ENCODE measurements around the gene RCN1.

DNA sequence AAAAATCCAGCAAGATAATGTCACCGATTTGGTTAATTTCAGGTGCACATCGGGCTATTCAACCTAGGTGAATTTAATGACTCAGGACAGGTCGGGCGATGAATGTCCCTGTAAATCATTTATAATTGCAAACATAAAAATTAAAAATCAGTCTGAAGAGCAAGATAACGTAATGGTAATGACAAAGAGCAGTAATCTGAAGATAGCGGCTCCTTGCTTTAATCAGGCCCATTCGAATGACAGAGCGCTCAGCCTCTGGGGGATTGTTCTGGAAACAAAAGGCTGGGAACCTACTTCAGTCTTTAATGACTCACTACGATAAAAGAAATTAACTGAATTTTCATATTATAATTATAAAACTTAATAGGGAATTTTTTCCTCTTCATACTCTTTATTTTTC, 61.3 kb downstream of the RCN1 start:
- TF ChIP-seq SP1 (IDR thresholded peaks at IDR 0.05; ENCODE audit: low read depth, low read length), result no peak
- TF ChIP-seq CTCF (IDR thresholded peaks at IDR 0.05; ENCODE audit: control extremely low read depth in 1 of 3, insufficient read depth in 1 of 3, low read depth in 1 of 3, low read length in 3 of 3), result no peak
- no peak for TF ChIP-seq EZH2 (IDR thresholded peaks at IDR 0.05; ENCODE audit: low read depth, low read length, severe bottlenecking)
- TF ChIP-seq POLR2AphosphoS5 (IDR thresholded peaks at IDR 0.05; ENCODE audit: low read depth, low read length), result no peak
- TF ChIP-seq SIX5 (IDR thresholded peaks at IDR 0.05; ENCODE audit: low read depth, low read length), result no peak
- TF ChIP-seq BACH1 (IDR thresholded peaks at IDR 0.05; ENCODE audit: low read length), result no peak
- TF ChIP-seq POLR2A (IDR thresholded peaks at IDR 0.05; ENCODE audit: control extremely low read depth in 1 of 2, low read depth in 2 of 2, low read length in 2 of 2), result no peak
- no peak for TF ChIP-seq E2F6 (IDR thresholded peaks at IDR 0.05)
- no peak for TF ChIP-seq JUN (IDR thresholded peaks at IDR 0.05; ENCODE audit: low read depth, low read length)
- no peak for TF ChIP-seq SIN3A (conservative IDR thresholded peaks at IDR 0.05 in 1 of 2, IDR thresholded peaks at IDR 0.05 in 1 of 2; ENCODE audit: low read depth in 1 of 2, low read length in 2 of 2)
- no peak for TF ChIP-seq USF2 (IDR thresholded peaks at IDR 0.05; ENCODE audit: low read length)
- TF ChIP-seq RXRA (IDR thresholded peaks at IDR 0.05; ENCODE audit: insufficient read depth, low read depth, low read length), result no peak
- TF ChIP-seq CREB1 (IDR thresholded peaks at IDR 0.05), result no peak

Measured in H1 (cell line).